ENCODE data around the gene MED19. TPM values are rescaled to one million over a fixed set of nuclear protein-coding genes. Genes with fewer than 3 reads are reported as not detected.
A peak's percentile ranks its signal among the peaks of the same experiment; 100 is the strongest.

MED19 gene
- total RNA-seq, 2 donors from 2014 or later: 10.6 to 14.0 TPM

DNA sequence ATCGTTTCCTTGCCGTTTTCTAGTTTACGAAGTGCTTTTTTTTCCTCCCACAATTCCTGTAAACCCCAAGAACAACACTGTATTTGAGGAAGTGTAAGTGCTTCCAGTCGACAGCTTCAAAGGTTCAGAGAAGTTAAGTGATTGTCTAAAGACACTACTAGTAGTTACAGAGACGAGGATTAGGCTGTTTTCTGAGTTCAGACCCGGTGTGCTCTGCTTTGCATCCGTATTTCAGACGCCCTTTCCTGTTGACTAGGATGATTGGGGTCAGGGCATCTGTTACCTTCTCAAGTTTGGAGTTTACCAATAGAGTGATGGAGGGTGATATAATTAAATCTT, 54.0 kb downstream of the MED19 start:
- H3K36me3 ChIP-seq: peaks cover 11% of the 10 kb centered on the region
- peak overlapping the region; percentile 86 for H3K27ac ChIP-seq
- no peaks in the 10 kb centered on the region for H3K9me3 ChIP-seq
- peaks cover 9% of the 10 kb centered on the region for H3K4me1 ChIP-seq
- H3K4me3 ChIP-seq: peak overlapping the region; percentile 70
- peak overlapping the region; percentile 44 to 76 for H3K9ac ChIP-seq (ENCODE audit: low read depth in 2 of 2, low read length in 2 of 2)
- DNase-seq: no peak
- intact Hi-C loops (cut with DNase I): no loop called here
- no peaks in the 10 kb centered on the region for H3K27me3 ChIP-seq
- TF ChIP-seq, protein P1, sequence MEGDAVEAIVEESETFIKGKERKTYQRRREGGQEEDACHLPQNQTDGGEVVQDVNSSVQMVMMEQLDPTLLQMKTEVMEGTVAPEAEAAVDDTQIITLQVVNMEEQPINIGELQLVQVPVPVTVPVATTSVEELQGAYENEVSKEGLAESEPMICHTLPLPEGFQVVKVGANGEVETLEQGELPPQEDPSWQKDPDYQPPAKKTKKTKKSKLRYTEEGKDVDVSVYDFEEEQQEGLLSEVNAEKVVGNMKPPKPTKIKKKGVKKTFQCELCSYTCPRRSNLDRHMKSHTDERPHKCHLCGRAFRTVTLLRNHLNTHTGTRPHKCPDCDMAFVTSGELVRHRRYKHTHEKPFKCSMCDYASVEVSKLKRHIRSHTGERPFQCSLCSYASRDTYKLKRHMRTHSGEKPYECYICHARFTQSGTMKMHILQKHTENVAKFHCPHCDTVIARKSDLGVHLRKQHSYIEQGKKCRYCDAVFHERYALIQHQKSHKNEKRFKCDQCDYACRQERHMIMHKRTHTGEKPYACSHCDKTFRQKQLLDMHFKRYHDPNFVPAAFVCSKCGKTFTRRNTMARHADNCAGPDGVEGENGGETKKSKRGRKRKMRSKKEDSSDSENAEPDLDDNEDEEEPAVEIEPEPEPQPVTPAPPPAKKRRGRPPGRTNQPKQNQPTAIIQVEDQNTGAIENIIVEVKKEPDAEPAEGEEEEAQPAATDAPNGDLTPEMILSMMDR (IDR thresholded peaks at IDR 0.05): no peak

DNA sequence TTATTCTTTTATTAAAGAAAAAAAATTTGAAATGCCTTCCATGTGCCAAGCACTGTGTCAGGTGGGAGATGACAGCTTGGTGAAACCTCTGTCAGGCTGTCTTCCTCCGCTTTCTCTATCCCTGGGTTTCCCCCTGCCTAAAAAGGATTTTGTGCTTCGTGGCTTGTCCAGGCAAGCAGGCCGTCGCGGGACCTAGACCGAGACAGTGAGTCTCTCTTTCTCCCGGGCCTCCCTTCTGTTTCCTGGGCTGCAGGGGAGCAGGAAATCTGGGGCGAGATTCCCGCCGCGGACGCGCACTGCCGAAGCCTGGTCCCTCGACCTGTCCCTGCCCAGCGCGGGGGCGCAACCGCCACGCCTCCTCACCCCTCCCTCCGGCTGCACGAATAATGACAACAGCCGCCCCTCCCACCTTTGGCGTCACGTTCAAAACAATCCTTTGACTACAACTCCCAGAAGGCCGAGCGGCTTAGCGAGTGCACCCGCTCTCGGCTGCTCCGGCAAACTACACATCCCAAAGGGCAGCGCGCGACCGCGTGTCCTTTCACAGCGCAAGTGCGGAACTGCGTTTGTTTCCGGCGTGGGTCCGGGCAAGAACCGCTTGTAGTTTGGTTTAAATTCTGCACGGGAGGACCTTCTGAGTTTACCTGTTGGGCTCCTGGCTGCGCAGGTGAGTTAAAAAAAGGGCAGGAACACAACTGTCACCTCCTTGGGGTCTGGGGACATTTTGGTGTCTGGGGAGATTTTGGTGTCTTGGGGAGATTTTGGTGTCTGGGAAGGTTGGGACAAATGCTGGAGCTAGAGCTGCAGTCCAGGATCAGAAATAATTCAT, 54.6 kb downstream of the MED19 start, which contains the start of gene CLP1:
CLP1 (plus strand) TSS at position 569 of the 829 bp plus-strand sequence. CDS start 1,715 bp downstream, outside the sequence.
- Histone ChIP-seq H3K27ac (peak within 1 kb of the TSS; percentile 86), H3K9me3 (no peaks in the 10 kb centered on the region), H3K4me1 (peaks cover 9% of the 10 kb centered on the region), H3K36me3 (peaks cover 11% of the 10 kb centered on the region), H3K4me3 (peak within 1 kb of the TSS; percentile 70), H3K9ac (ENCODE audit: low read depth in 2 of 2, low read length in 2 of 2) (peak within 1 kb of the TSS; percentile 61 to 76), H3K27me3 (no peaks in the 10 kb centered on the region)
- TF ChIP-seq, protein P1 (IDR thresholded peaks at IDR 0.05): no peak
- DNase-seq: peak; percentile 100
- intact Hi-C loops (cut with DNase I): no loop called here

DNA sequence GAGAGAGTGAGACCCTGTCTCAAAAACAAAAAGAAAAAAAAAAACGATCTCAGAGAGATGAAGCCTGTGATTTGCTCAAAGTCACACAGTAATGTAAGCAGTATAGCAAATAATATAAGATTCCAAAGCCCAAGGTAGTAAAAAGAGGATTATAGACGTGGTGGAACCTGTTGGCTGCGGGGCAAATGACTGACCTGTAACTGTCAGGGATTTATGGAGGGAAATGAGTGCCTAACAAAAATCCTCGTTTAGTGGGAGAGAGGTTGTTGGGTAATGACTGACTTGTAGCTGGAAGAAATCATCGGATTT, 55.2 kb downstream of the MED19 start:
- DNase-seq: no peak
- Histone ChIP-seq H3K4me1 (peaks cover 9% of the 10 kb centered on the region), H3K9me3 (no peaks in the 10 kb centered on the region), H3K27ac (peak overlapping the region; percentile 86), H3K36me3 (peaks cover 11% of the 10 kb centered on the region), H3K9ac (ENCODE audit: low read depth in 2 of 2, low read length in 2 of 2) (peak overlapping the region; percentile 61 to 76), H3K4me3 (peak overlapping the region; percentile 70), H3K27me3 (no peaks in the 10 kb centered on the region)
- TF ChIP-seq, protein P1 (IDR thresholded peaks at IDR 0.05): no peak
- intact Hi-C loops (cut with DNase I): no loop called here

Other genes with a start within 250 kb of the MED19 start
- gene SLC43A1, start 196.5 kb downstream of the MED19 start, total RNA-seq: 10 to 100 TPM in 1 of 2 donors, 1 to 10 TPM in 1; 8.7 to 19.0 TPM
- 10 to 100 TPM; 54.8 to 67.1 TPM for gene TIMM10, start 181.5 kb downstream of the MED19 start, total RNA-seq
- gene SMTNL1, start 174.6 kb downstream of the MED19 start, total RNA-seq: not detected
- 10 to 100 TPM; 28.3 to 35.3 TPM for gene UBE2L6, start 144.5 kb downstream of the MED19 start, total RNA-seq
- 10 to 100 TPM; 18.7 to 57.5 TPM for gene SERPING1, start 114.5 kb downstream of the MED19 start, total RNA-seq
- gene YPEL4, start 62.3 kb downstream of the MED19 start, total RNA-seq: under 1 TPM; 0.44 to 0.98 TPM
- 10 to 100 TPM; 13.5 to 14.9 TPM for gene CLP1, start 54.5 kb downstream of the MED19 start, total RNA-seq
- 10 to 100 TPM; 80.2 to 82.1 TPM for gene ZDHHC5, start 44.1 kb downstream of the MED19 start, total RNA-seq
- 100 to 1,000 TPM in 1 of 2 donors, 10 to 100 TPM in 1; 92.1 to 145 TPM for gene TMX2, start 378 bp upstream of the MED19 start, total RNA-seq
- gene SELENOH, start 29.3 kb upstream of the MED19 start, total RNA-seq: 100 to 1,000 TPM in 1 of 2 donors, 10 to 100 TPM in 1; 86.9 to 140 TPM
- gene BTBD18, start 39.6 kb upstream of the MED19 start, total RNA-seq: not detected
- 100 to 1,000 TPM; 375 to 416 TPM for gene CTNND1, start 49.6 kb upstream of the MED19 start, total RNA-seq

All from colonic mucosa (tissue), 4 donors.